Stimulated activated CD4-positive, alpha-beta T cell treated with anti-CD3 and anti-CD28 coated beads, TNF-alpha, amount 100 ng/mL, for 48 hours (primary cell): ENCODE measurements around the gene FAM83F.
A peak's percentile ranks its signal among the peaks of the same experiment; 100 is the strongest.
"Not testable (repeated sequence)": the region's sequence is repeated elsewhere in the genome, so short reads cannot be mapped to it uniquely, and the experiment has no call there.

Experiments
- DNase-seq, 3 donors: peaks; one replicate each; pipeline ENCODE4 v3.0.0-alpha.2; 2020; ENCODE audit warnings: low read depth in 3 of 3

Gene FAM83F

GRCh38 chr22:39994566-39995392, at the start of gene FAM83F:
TSS of gene FAM83F (plus strand) at chr22:39994954. CDS start at chr22:39995043, 89 bp downstream.
- DNase-seq = peak in 1 of 3 donors; percentile 38

- DNase-seq = no peak
Measured at GRCh38 chr22:39946126-39946502, 48.6 kb upstream of the FAM83F start.

- DNase-seq = no peak
Measured at GRCh38 chr22:39946503-39947219, 48.1 kb upstream of the FAM83F start.

- DNase-seq = no peak
Measured at GRCh38 chr22:39947220-39948216, 47.2 kb upstream of the FAM83F start.

- no peak for DNase-seq
Measured at GRCh38 chr22:39949964-39950737, 44.6 kb upstream of the FAM83F start.

DNA sequence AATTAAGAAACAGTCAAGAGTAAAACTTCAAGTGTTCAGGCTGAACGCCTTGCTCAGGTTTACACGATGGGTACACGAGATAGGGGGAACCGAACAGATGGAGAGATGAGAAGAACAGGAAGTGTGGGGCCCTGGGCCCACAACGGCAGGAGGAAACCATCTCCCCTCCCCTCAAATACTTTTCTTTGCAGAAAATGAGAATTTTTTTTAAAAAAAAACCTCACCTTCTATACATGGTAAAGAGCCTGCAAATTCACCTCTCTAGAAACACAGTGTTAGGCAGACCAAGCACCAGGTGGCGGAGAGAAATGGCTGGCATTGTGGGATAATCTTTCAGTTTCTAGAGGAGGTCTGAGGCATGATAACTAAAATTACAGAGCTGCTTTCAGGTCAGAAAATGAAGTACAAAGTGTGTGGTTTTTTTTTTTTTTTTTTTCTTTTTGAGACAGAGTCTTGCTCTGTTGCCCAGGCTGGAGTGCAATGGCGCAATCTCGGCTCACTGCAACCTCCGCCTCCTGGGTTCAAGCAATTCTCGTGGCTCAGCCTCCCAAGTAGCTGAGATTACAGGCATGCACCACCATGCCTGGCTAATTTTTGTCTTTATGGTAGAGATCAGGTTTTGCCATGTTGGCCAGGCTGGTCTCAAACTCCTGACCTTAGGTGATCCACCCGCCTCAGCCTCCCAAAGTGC, 43.0 kb upstream of the FAM83F start:
- DNase-seq = not testable (repeated sequence)

- DNase-seq = no peak
Measured at GRCh38 chr22:39952347-39952746, 42.4 kb upstream of the FAM83F start.

DNA sequence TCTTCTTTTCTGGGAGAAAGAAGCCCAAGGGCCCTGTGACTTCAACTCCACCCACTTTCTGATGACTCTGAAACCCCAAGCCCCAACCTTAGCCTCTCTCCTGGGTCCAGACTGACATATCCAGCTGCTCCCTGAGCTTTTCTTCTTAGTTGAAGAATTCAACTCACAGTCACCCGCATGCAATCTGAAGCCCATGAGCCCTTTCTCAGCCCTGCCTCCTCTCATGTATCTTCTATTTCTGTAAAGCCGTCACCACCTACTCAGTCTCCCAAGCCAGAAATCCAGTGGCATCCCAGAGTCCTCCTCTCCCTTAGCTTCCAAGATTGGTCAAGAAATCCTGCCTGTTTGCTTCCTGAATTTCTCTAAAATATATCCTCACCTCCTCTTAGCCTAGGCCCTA, 41.7 kb upstream of the FAM83F start:
- DNase-seq = no peak

- no peak for DNase-seq
Measured at GRCh38 chr22:39954584-39955055, 40.1 kb upstream of the FAM83F start.

DNA sequence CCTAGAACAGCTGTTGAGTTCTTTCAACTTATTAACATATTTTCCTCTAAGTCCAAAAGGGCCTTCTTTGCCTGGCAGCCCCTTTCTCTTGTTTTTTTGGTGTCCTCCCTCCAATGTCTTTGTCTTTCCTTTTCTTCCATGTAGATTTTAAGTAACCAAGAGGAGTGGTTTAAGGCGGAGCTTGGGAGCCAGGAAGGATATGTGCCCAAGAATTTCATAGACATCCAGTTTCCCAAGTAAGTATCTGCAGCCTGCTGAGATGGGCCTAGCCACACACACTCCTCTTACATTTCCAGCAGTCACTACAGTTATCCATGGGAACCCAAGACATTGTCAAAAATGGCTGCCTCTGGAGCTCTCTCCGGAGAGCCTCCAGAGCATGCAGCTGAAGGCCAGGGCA, 39.1 kb upstream of the FAM83F start:
- no peak for DNase-seq

DNA sequence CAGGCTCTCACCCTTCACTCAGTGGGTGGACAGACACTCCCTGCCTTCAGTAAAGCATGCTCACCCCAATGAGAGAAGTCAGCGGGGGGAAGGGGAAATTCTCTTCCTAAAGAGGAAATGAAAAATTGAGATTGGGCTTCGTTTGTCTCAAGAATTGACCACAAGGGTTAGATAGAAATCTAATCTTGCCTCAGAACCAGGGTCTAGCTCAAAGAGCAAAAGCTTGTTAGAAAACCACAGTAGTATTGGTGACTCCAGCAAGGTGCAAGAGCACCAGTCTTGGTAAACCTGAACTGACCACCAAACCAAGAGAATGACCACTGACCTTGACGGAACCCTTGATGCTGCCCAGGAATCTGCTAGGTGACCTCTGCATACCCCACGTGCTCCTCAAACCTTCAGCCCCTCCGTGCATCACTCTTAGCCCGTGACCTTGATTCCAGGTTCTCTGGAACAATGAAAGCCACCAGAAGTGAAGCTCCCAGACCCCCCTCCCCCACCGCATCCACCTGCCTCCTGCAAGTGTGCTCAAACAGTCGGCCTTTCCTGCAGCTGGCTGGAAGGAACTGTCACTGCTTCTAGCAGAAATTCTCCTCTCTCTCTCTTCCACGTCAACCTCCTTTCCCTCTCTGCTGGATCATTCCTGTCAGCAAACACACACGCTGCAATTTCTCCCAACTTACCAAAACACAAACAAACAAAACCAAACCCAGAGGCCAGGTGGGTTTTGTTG, 37.7 kb upstream of the FAM83F start:
- DNase-seq = no peak

- DNase-seq = no peak
Measured at GRCh38 chr22:39958009-39958711, 36.6 kb upstream of the FAM83F start.

- DNase-seq = no peak
Measured at GRCh38 chr22:39958949-39959639, 35.7 kb upstream of the FAM83F start.

DNA sequence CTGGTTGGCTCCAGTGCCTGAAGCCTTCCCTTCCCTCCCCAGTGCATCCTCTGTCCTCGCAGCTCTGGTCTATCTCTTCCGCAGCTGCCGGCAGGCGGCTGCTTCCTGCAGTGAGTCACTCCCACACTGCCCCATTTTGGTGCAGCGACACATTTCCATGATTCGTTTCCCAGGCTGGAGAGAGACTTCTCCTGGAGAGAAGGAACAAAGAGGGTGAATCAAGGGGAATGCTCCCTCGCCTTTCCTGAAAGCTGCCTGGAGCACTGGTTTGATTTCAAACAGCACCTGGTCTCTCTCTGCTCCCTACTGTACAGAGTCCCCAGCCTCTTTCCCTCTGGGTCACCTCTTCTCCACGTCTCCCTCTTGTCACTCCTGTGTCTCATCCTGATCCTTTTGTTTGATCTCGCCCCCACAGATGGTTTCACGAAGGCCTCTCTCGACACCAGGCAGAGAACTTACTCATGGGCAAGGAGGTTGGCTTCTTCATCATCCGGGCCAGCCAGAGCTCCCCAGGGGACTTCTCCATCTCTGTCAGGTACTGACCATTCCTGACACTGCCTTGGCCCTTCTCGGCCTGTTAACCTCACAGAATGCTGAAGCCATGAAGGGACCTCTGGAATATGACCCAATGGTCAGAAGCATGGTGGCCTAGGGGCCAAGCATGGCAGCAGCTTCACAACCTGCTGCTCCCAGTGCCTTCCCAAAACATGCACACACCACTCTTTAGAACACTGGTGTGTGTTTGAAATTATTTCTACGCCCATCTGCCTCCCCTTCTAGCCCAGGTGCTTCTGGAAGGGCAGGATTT, 34.9 kb upstream of the FAM83F start, which contains the start of gene TMA7B:
Gene TMA7B (plus strand): TSS at position 758 of the 808 bp plus-strand sequence. CDS start 3,978 bp downstream, outside the sequence.
- DNase-seq = no peak

DNA sequence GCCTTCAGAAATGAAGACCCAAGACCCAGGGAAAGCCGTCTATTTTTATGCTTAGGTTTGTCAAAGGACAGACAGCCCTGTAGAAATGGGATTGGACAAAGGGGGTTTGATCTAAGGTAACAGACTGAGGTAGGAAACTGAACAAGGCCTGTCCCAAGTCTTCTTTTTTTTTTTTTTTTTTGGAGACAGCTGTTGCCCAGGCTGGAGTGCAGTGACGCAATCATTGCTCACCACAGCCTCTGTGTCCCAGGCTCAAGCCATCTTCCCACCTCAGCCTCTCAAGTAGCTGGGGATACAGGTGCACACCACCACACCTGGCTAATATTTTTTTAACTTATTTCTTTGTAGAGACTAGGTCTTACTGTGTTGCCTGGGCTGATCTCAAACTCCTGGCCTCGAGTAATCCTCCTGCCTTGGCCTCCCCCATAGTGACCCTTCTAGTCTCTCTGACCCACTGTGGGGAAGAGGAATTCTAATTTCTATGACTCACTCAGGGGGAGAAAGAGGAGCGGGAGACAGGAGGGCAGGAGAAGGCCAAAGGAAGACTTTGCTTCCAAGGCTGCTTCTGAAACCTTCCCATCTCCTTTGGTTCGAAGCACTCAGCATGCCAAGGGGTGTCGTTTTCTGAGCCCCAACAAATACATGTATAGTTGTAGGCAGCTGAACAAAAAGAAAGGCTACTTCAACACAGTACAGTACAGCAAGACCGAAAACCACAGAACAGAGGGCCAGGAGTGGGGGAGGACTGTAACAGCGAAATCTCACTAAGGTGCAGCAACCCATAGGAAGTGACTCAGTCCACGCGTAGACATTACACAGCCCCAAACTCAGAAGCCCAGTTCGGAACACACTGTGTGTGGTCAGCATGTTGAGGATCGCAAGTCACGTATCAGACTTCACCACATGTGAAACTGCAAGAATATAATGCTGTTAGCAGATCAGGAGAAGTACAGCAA, 33.7 kb upstream of the FAM83F start:
- peak; percentile 55 to 73 (median 64) for DNase-seq

DNA sequence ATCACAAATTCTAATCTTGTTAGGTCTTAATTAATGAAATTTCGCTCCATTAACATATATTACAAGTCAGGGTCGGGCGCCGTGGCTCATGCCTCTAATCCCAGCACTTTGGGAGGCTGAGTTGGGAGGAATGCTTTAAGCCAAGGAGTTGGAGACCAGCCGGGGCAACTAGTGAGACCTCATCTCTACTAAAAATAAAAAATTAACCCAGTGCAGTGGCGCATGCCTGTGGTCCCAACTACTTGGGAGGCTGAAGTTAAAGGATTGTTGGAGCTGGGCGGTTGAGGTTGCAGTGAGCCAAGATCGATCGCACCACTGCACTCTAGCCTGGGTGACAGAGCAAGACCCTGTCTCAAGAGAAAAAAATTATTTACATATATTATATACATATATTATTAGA, 32.7 kb upstream of the FAM83F start:
- no peak for DNase-seq
